Measurements from ENCODE around the gene FTHL17.

Gene FTHL17

GRCh38 chrX:31058284-31058683, 13.6 kb downstream of the FTHL17 start:
- no peak overlapping the region for H3K23ac ChIP-seq (ENCODE audit: low read length)
- H3K27ac ChIP-seq (ENCODE audit: low read depth, low read length) = no peak overlapping the region
- no peaks in the 10 kb centered on the region for H3K79me2 ChIP-seq (ENCODE audit: control insufficient read depth, insufficient read depth, low read length)
- H2AK5ac ChIP-seq (ENCODE audit: low read length) = no peak overlapping the region
- no peaks in the 10 kb centered on the region for H3K27me3 ChIP-seq (ENCODE audit: insufficient read depth, low read length, poor library complexity)
- H3K9ac ChIP-seq (ENCODE audit: low read length) = no peak overlapping the region
- no peaks in the 10 kb centered on the region for H3K79me1 ChIP-seq (ENCODE audit: low read length)
- no peak overlapping the region for H2BK5ac ChIP-seq (ENCODE audit: low read length)
- no CpG with 5 or more reads among the region's 7 CpGs for WGBS (ENCODE audit: extremely low coverage, insufficient coverage, low lambda C conversion rate)
- no peak for DNase-seq
- no peaks in the 10 kb centered on the region for H3K36me3 ChIP-seq (ENCODE audit: control insufficient read depth, insufficient read depth, low read length)
- H4K5ac ChIP-seq (ENCODE audit: low read length) = no peak overlapping the region
- no peak overlapping the region for H3K4me2 ChIP-seq (ENCODE audit: low read length)
- H2BK120ac ChIP-seq (ENCODE audit: low read depth, low read length) = no peak overlapping the region
- H3K18ac ChIP-seq (ENCODE audit: low read length) = no peak overlapping the region
- no peak overlapping the region for H3K4ac ChIP-seq (ENCODE audit: low read depth, low read length)
- no peak overlapping the region for H3K4me3 ChIP-seq (ENCODE audit: low read length)
- H4K8ac ChIP-seq (ENCODE audit: low read depth, low read length) = no peak overlapping the region
- H3K4me1 ChIP-seq (ENCODE audit: control insufficient read depth, low read depth, low read length) = no peaks in the 10 kb centered on the region
- H3K56ac ChIP-seq (ENCODE audit: low read length) = no peak overlapping the region
- no peak overlapping the region for H2BK15ac ChIP-seq (replicated peaks; ENCODE audit: low read depth)

DNA sequence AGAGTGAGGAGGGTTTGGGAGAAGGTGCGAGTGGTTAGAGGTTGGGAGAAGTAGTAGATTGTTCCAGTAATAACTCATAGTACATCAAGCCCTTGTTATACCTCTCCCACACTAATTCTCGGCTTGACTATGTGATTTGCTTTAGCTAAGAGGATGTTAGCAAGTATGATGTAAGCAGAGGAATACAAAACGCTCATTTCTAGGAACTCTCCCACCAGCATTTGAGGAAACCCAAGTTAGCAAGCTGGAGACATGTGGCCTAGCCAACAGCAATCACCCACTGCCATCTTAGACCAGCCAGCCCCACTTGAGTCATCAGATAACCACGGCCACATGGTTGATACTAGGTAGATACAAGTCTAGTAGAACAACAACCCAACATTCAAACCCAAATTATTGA, 14.2 kb downstream of the FTHL17 start:
- Histone ChIP-seq H3K4me1 (ENCODE audit: control insufficient read depth, low read depth, low read length) (no peaks in the 10 kb centered on the region), H2BK15ac (replicated peaks; ENCODE audit: low read depth) (no peak overlapping the region), H3K79me1 (ENCODE audit: low read length) (no peaks in the 10 kb centered on the region), H3K79me2 (ENCODE audit: control insufficient read depth, insufficient read depth, low read length) (no peaks in the 10 kb centered on the region), H3K23ac (ENCODE audit: low read length) (no peak overlapping the region), H4K5ac (ENCODE audit: low read length) (no peak overlapping the region), H2BK120ac (ENCODE audit: low read depth, low read length) (no peak overlapping the region), H3K27me3 (ENCODE audit: insufficient read depth, low read length, poor library complexity) (no peaks in the 10 kb centered on the region), H3K18ac (ENCODE audit: low read length) (no peak overlapping the region), H2BK5ac (ENCODE audit: low read length) (no peak overlapping the region), H3K9ac (ENCODE audit: low read length) (no peak overlapping the region), H2AK5ac (ENCODE audit: low read length) (no peak overlapping the region), H3K4me2 (ENCODE audit: low read length) (no peak overlapping the region), H4K8ac (ENCODE audit: low read depth, low read length) (no peak overlapping the region), H3K4me3 (ENCODE audit: low read length) (no peak overlapping the region), H3K4ac (ENCODE audit: low read depth, low read length) (no peak overlapping the region), H3K56ac (ENCODE audit: low read length) (no peak overlapping the region), H3K36me3 (ENCODE audit: control insufficient read depth, insufficient read depth, low read length) (no peaks in the 10 kb centered on the region), H3K27ac (ENCODE audit: low read depth, low read length) (no peak overlapping the region)
- WGBS (ENCODE audit: extremely low coverage, insufficient coverage, low lambda C conversion rate) = no CpG with 5 or more reads among the region's 4 CpGs
- no peak for DNase-seq

DNA sequence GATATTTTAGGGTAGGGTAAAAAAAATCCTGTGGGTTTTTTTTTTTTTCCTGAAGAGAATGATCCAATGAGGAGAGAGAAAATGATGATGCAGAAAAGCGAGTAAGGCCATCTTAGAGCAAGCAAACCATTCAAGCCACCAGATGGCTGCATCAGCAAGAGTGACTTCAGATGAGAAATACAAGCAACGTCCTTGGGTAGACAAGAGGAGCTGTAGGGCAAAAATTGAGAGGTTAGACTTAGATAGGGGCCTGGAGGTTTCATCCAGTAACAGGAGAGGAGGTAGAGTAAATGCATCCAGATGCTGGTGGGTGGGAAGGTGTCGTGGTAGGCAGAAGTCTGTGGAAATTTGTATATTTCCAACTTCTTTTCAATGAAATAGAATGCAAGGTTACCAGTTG, 14.6 kb downstream of the FTHL17 start:
- Histone ChIP-seq H2AK5ac (ENCODE audit: low read length) (no peak overlapping the region), H2BK120ac (ENCODE audit: low read depth, low read length) (no peak overlapping the region), H3K4ac (ENCODE audit: low read depth, low read length) (no peak overlapping the region), H3K56ac (ENCODE audit: low read length) (no peak overlapping the region), H4K5ac (ENCODE audit: low read length) (no peak overlapping the region), H3K36me3 (ENCODE audit: control insufficient read depth, insufficient read depth, low read length) (no peaks in the 10 kb centered on the region), H3K4me2 (ENCODE audit: low read length) (no peak overlapping the region), H3K79me1 (ENCODE audit: low read length) (no peaks in the 10 kb centered on the region), H3K23ac (ENCODE audit: low read length) (no peak overlapping the region), H3K4me3 (ENCODE audit: low read length) (no peak overlapping the region), H2BK5ac (ENCODE audit: low read length) (no peak overlapping the region), H2BK15ac (replicated peaks; ENCODE audit: low read depth) (no peak overlapping the region), H3K18ac (ENCODE audit: low read length) (no peak overlapping the region), H3K27ac (ENCODE audit: low read depth, low read length) (no peak overlapping the region), H3K9ac (ENCODE audit: low read length) (no peak overlapping the region), H4K8ac (ENCODE audit: low read depth, low read length) (no peak overlapping the region), H3K4me1 (ENCODE audit: control insufficient read depth, low read depth, low read length) (no peaks in the 10 kb centered on the region), H3K79me2 (ENCODE audit: control insufficient read depth, insufficient read depth, low read length) (no peaks in the 10 kb centered on the region), H3K27me3 (ENCODE audit: insufficient read depth, low read length, poor library complexity) (no peaks in the 10 kb centered on the region)
- no CpG with 5 or more reads among the region's 3 CpGs for WGBS (ENCODE audit: extremely low coverage, insufficient coverage, low lambda C conversion rate)
- no peak for DNase-seq

DNA sequence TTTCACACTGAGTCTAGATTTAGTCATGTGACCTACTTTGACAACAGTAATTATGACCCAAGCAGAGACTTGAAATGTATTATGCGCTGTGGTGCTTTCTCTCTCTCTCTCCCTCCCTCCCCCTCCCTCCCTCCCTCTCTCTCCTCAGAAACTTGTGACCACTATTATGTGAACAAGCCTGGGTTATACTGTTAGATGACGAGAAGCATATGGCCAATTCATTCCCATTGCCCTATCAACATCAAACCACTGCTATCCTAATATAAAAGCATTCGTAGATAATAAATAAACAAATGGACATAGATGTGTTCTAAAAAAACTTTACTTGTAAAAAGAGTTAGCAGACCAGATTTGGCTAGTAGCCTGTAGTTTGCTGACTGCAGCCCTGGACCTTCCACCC, 18.2 kb downstream of the FTHL17 start:
- no CpG with 5 or more reads among the region's 3 CpGs for WGBS (ENCODE audit: extremely low coverage, insufficient coverage, low lambda C conversion rate)
- H3K4ac ChIP-seq (ENCODE audit: low read depth, low read length) = no peak overlapping the region
- no peak overlapping the region for H3K56ac ChIP-seq (ENCODE audit: low read length)
- H2BK120ac ChIP-seq (ENCODE audit: low read depth, low read length) = no peak overlapping the region
- H3K18ac ChIP-seq (ENCODE audit: low read length) = no peak overlapping the region
- no peak overlapping the region for H3K4me2 ChIP-seq (ENCODE audit: low read length)
- H4K8ac ChIP-seq (ENCODE audit: low read depth, low read length) = no peak overlapping the region
- H3K4me1 ChIP-seq (ENCODE audit: control insufficient read depth, low read depth, low read length) = no peaks in the 10 kb centered on the region
- H3K27me3 ChIP-seq (ENCODE audit: insufficient read depth, low read length, poor library complexity) = no peaks in the 10 kb centered on the region
- H4K5ac ChIP-seq (ENCODE audit: low read length) = no peak overlapping the region
- H3K79me1 ChIP-seq (ENCODE audit: low read length) = no peaks in the 10 kb centered on the region
- no peak overlapping the region for H2BK5ac ChIP-seq (ENCODE audit: low read length)
- H3K79me2 ChIP-seq (ENCODE audit: control insufficient read depth, insufficient read depth, low read length) = no peaks in the 10 kb centered on the region
- no peak overlapping the region for H3K27ac ChIP-seq (ENCODE audit: low read depth, low read length)
- no peak overlapping the region for H2BK15ac ChIP-seq (replicated peaks; ENCODE audit: low read depth)
- DNase-seq = no peak
- H3K36me3 ChIP-seq (ENCODE audit: control insufficient read depth, insufficient read depth, low read length) = no peaks in the 10 kb centered on the region
- H2AK5ac ChIP-seq (ENCODE audit: low read length) = no peak overlapping the region
- H3K23ac ChIP-seq (ENCODE audit: low read length) = no peak overlapping the region
- no peak overlapping the region for H3K9ac ChIP-seq (ENCODE audit: low read length)
- no peak overlapping the region for H3K4me3 ChIP-seq (ENCODE audit: low read length)

DNA sequence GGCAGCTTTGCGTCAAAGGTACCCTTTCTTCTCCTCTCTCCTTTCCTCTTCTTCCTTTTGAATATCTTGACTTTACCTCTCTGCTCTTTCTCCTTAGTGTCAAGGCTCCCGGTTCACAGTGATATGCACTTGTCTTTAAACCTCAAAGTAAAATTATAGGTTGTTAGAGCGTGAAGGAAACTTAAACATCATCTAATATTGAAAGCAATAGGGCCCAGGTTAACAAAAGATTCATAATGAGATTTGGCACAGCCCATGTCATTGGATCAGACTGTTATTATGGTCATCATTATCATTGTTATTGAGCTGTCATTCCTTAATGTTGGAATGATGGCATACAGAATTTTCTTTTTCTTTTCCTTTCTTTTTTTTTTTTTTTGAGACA, 32.5 kb downstream of the FTHL17 start:
- no peak overlapping the region for H3K9ac ChIP-seq (ENCODE audit: low read length)
- no peak for DNase-seq
- no peak overlapping the region for H3K4ac ChIP-seq (ENCODE audit: low read depth, low read length)
- H3K79me2 ChIP-seq (ENCODE audit: control insufficient read depth, insufficient read depth, low read length) = no peaks in the 10 kb centered on the region
- no peak overlapping the region for H2BK120ac ChIP-seq (ENCODE audit: low read depth, low read length)
- H4K8ac ChIP-seq (ENCODE audit: low read depth, low read length) = no peak overlapping the region
- H3K56ac ChIP-seq (ENCODE audit: low read length) = no peak overlapping the region
- WGBS (ENCODE audit: extremely low coverage, insufficient coverage, low lambda C conversion rate) = no CpG with 5 or more reads among the region's 3 CpGs
- H3K18ac ChIP-seq (ENCODE audit: low read length) = no peak overlapping the region
- H2AK5ac ChIP-seq (ENCODE audit: low read length) = no peak overlapping the region
- H3K4me3 ChIP-seq (ENCODE audit: low read length) = no peak overlapping the region
- H2BK15ac ChIP-seq (replicated peaks; ENCODE audit: low read depth) = no peak overlapping the region
- no peak overlapping the region for H3K27ac ChIP-seq (ENCODE audit: low read depth, low read length)
- H2BK5ac ChIP-seq (ENCODE audit: low read length) = no peak overlapping the region
- H3K4me2 ChIP-seq (ENCODE audit: low read length) = no peak overlapping the region
- no peaks in the 10 kb centered on the region for H3K36me3 ChIP-seq (ENCODE audit: control insufficient read depth, insufficient read depth, low read length)
- H3K27me3 ChIP-seq (ENCODE audit: insufficient read depth, low read length, poor library complexity) = no peaks in the 10 kb centered on the region
- no peak overlapping the region for H3K23ac ChIP-seq (ENCODE audit: low read length)
- no peaks in the 10 kb centered on the region for H3K4me1 ChIP-seq (ENCODE audit: control insufficient read depth, low read depth, low read length)
- no peaks in the 10 kb centered on the region for H3K79me1 ChIP-seq (ENCODE audit: low read length)
- no peak overlapping the region for H4K5ac ChIP-seq (ENCODE audit: low read length)

DNA sequence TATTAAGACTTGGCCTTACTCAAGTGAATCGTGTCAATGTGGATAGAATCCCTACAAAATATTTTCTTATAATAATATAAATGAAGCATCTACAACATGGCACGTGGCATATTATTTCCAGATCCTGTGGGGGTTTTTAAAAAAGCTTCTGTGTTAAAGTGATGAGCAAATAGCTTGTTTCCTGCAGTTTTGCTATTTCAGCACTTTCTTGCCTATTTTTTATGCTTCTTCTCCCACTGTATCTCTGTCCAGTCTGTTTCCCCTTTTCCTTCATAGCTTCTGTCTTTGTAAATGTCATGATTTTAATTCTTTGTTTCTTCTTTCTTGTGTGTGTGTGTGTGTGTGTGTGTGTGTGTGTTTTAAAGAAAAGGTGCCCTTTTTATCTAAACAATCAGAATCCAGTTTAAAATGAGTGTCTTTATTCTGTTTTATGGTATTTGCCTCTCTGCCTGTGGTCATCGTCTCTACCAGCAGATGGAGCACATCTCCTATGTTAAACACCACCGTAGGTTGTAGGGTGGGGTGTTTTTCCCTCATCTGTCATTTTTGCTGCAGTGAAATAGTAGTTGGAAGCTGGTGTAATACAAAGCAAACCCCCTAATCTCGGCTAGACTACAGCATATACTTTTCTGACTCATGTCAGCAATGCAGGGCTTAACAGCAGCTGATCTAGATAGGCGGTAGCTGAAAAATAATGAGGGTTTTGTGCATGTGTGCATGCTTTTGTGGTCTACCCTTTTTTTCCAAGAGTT, 33.1 kb downstream of the FTHL17 start:
- Histone ChIP-seq H3K4me1 (ENCODE audit: control insufficient read depth, low read depth, low read length) (no peaks in the 10 kb centered on the region), H3K56ac (ENCODE audit: low read length) (no peak overlapping the region), H2BK5ac (ENCODE audit: low read length) (no peak overlapping the region), H2BK15ac (replicated peaks; ENCODE audit: low read depth) (no peak overlapping the region), H3K27me3 (ENCODE audit: insufficient read depth, low read length, poor library complexity) (no peaks in the 10 kb centered on the region), H2AK5ac (ENCODE audit: low read length) (no peak overlapping the region), H3K18ac (ENCODE audit: low read length) (no peak overlapping the region), H3K36me3 (ENCODE audit: control insufficient read depth, insufficient read depth, low read length) (no peaks in the 10 kb centered on the region), H3K27ac (ENCODE audit: low read depth, low read length) (no peak overlapping the region), H4K5ac (ENCODE audit: low read length) (no peak overlapping the region), H3K4ac (ENCODE audit: low read depth, low read length) (no peak overlapping the region), H4K8ac (ENCODE audit: low read depth, low read length) (no peak overlapping the region), H3K4me2 (ENCODE audit: low read length) (no peak overlapping the region), H3K79me1 (ENCODE audit: low read length) (no peaks in the 10 kb centered on the region), H3K9ac (ENCODE audit: low read length) (no peak overlapping the region), H2BK120ac (ENCODE audit: low read depth, low read length) (no peak overlapping the region), H3K4me3 (ENCODE audit: low read length) (no peak overlapping the region), H3K79me2 (ENCODE audit: control insufficient read depth, insufficient read depth, low read length) (no peaks in the 10 kb centered on the region), H3K23ac (ENCODE audit: low read length) (no peak overlapping the region)
- peak; percentile 24 for DNase-seq
- no CpG with 5 or more reads among the region's 6 CpGs for WGBS (ENCODE audit: extremely low coverage, insufficient coverage, low lambda C conversion rate)
